Osteocyte (in vitro differentiated cells): ENCODE measurements around the gene RPRD1A. TPM values are rescaled to one million over a fixed set of nuclear protein-coding genes. Genes with fewer than 3 reads are reported as not detected.

ENCODE experiments used
- DNase-seq: peaks from one replicate; pipeline ENCODE4 v3.0.0; 2021; ENCODE audit warnings: mixed read lengths; ENCODE audit not compliant: unreplicated experiment; ENCODE audit errors: extremely low spot score
- H3K27ac Mint-ChIP-seq: one replicate; pipeline ENCODE4 v1.8.0; 2021; ENCODE audit warnings: mild to moderate bottlenecking, mixed read lengths; ENCODE audit not compliant: unreplicated experiment
- H3K27me3 Mint-ChIP-seq: one replicate; pipeline ENCODE4 v1.8.0; 2021; ENCODE audit warnings: mixed read lengths; ENCODE audit not compliant: unreplicated experiment
- H3K36me3 Mint-ChIP-seq: one replicate; pipeline ENCODE4 v1.8.0; 2021; ENCODE audit warnings: mixed read lengths; ENCODE audit not compliant: unreplicated experiment
- H3K4me1 Mint-ChIP-seq: one replicate; pipeline ENCODE4 v1.8.0; 2021; ENCODE audit warnings: mixed read lengths; ENCODE audit not compliant: unreplicated experiment
- H3K4me3 Mint-ChIP-seq: one replicate; pipeline ENCODE4 v1.8.0; 2021; ENCODE audit warnings: mild to moderate bottlenecking, moderate library complexity, mixed read lengths; ENCODE audit not compliant: unreplicated experiment
- H3K9me3 Mint-ChIP-seq: one replicate; pipeline ENCODE4 v1.8.0; 2021; ENCODE audit warnings: mixed read lengths; ENCODE audit not compliant: unreplicated experiment
- CTCF ChIP-seq: fragments of 200-600 bp; sonication (generic); IDR thresholded peaks from 2 replicates; pipeline ENCODE4 v1.5.0; 2021; ENCODE audit warnings: antibody characterized with exemption, mild to moderate bottlenecking, moderate library complexity
- total RNA-seq: library from RNA; stranded (reverse); gene quantifications from 2 replicates; pipeline ENCODE4 v1.2.1, GENCODE V29; 2021

The RPRD1A gene
- total RNA-seq, 1 donor from 2014 or later, result 41.9 TPM

GRCh38 chr18:35949903-35950627, 117.3 kb downstream of the RPRD1A start:
- H3K4me1 Mint-ChIP-seq, result peaks cover 3% of the 10 kb centered on the region
- DNase-seq, result no peak
- H3K27me3 Mint-ChIP-seq, result peaks cover 37% of the 10 kb centered on the region
- H3K36me3 Mint-ChIP-seq, result no peaks in the 10 kb centered on the region
- peaks cover 6% of the 10 kb centered on the region for H3K9me3 Mint-ChIP-seq
- H3K27ac Mint-ChIP-seq, result no peak overlapping the region
- H3K4me3 Mint-ChIP-seq, result peak overlapping the region; percentile 79
- peak; percentile 89 for TF ChIP-seq CTCF

GRCh38 chr18:35949090-35949489, 118.3 kb downstream of the RPRD1A start:
- H3K9me3 Mint-ChIP-seq, result peaks cover 6% of the 10 kb centered on the region
- no peak for TF ChIP-seq CTCF
- peaks cover 3% of the 10 kb centered on the region for H3K4me1 Mint-ChIP-seq
- no peak overlapping the region for H3K4me3 Mint-ChIP-seq
- peaks cover 31% of the 10 kb centered on the region for H3K27me3 Mint-ChIP-seq
- H3K27ac Mint-ChIP-seq, result no peak overlapping the region
- no peak for DNase-seq
- H3K36me3 Mint-ChIP-seq, result no peaks in the 10 kb centered on the region

GRCh38 chr18:35948080-35948479, 119.3 kb downstream of the RPRD1A start:
- H3K27me3 Mint-ChIP-seq, result peaks cover 31% of the 10 kb centered on the region

GRCh38 chr18:35942661-35943060, 124.7 kb downstream of the RPRD1A start:
- Mint-ChIP-seq H3K9me3 (no peaks in the 10 kb centered on the region), H3K27ac (no peak overlapping the region), H3K27me3 (peaks cover 28% of the 10 kb centered on the region), H3K4me1 (no peaks in the 10 kb centered on the region), H3K36me3 (no peaks in the 10 kb centered on the region), H3K4me3 (no peak overlapping the region)
- TF ChIP-seq CTCF, result no peak
- no peak for DNase-seq

More at GRCh38 chr18:35948080-35948479, 119.3 kb downstream of the RPRD1A start:
- DNase-seq, result no peak
- TF ChIP-seq CTCF, result no peak
- H3K27ac Mint-ChIP-seq, result no peak overlapping the region
- H3K36me3 Mint-ChIP-seq, result no peaks in the 10 kb centered on the region
- no peak overlapping the region for H3K4me3 Mint-ChIP-seq
- peaks cover 3% of the 10 kb centered on the region for H3K4me1 Mint-ChIP-seq
- peaks cover 5% of the 10 kb centered on the region for H3K9me3 Mint-ChIP-seq

- no peaks in the 10 kb centered on the region for H3K4me1 Mint-ChIP-seq
- no peak for DNase-seq
- no peaks in the 10 kb centered on the region for H3K9me3 Mint-ChIP-seq
- peaks cover 29% of the 10 kb centered on the region for H3K27me3 Mint-ChIP-seq
- H3K36me3 Mint-ChIP-seq, result no peaks in the 10 kb centered on the region
- TF ChIP-seq CTCF, result no peak
- H3K27ac Mint-ChIP-seq, result no peak overlapping the region
- no peak overlapping the region for H3K4me3 Mint-ChIP-seq
Measured at GRCh38 chr18:35942133-35942532, 125.2 kb downstream of the RPRD1A start.
